Lung (tissue), 12 donors: ENCODE results near the gene HSP90AA1. TPM values are rescaled to one million over a fixed set of nuclear protein-coding genes. Genes with fewer than 3 reads are reported as not detected.

Experiments
- ATAC-seq: fragments of 200-7000 bp; cut with Tn5 transposase; one replicate; pipeline ENCODE4 v1.9.1; 2020; ENCODE audit warnings: moderate number of reproducible peaks; ENCODE audit not compliant: insufficient read depth, low FRiP score
- DNase-seq, 3 donors: peaks; one replicate each; pipeline ENCODE4 v3.0.0-alpha.2; 2013 to 2017
- H3K27ac ChIP-seq, 2 donors: one replicate each; pipeline ENCODE4 v1.5.1; 2013; ENCODE audit warnings: mild to moderate bottlenecking in 2 of 2, moderate library complexity in 2 of 2, control low read depth in 1 of 2, inconsistent platforms in 1 of 2, low read depth in 1 of 2, low read length in 1 of 2
- H3K27me3 ChIP-seq, 3 donors: one replicate each; pipeline ENCODE4 v1.5.1; 2013; ENCODE audit warnings: low read length in 2 of 3; ENCODE audit not compliant: control insufficient read depth in 3 of 3, insufficient read depth in 3 of 3
- H3K36me3 ChIP-seq, 4 donors: one replicate each; pipeline ENCODE4 v1.5.1; 2013; ENCODE audit warnings: low read length in 4 of 4, mild to moderate bottlenecking in 1 of 4, moderate library complexity in 1 of 4; ENCODE audit not compliant: control insufficient read depth in 4 of 4, insufficient read depth in 4 of 4
- H3K4me1 ChIP-seq, 5 donors: one replicate each; pipeline ENCODE4 v1.5.1; 2013; ENCODE audit warnings: low read length in 5 of 5, mild to moderate bottlenecking in 2 of 5, moderate library complexity in 1 of 5; ENCODE audit not compliant: control insufficient read depth in 5 of 5, insufficient read depth in 5 of 5
- H3K4me3 ChIP-seq: one replicate; pipeline ENCODE4 v1.5.1; 2013; ENCODE audit warnings: mild to moderate bottlenecking, control low read depth, moderate library complexity
- H3K9ac ChIP-seq, 2 donors: one replicate each; pipeline ENCODE4 v1.5.1; 2013; ENCODE audit warnings: low read length in 2 of 2, control low read depth in 1 of 2; ENCODE audit not compliant: insufficient read depth in 1 of 2
- H3K9me3 ChIP-seq, 4 donors: one replicate each; pipeline ENCODE4 v1.5.1; 2013; ENCODE audit warnings: low read length in 3 of 4, mild to moderate bottlenecking in 1 of 4, moderate library complexity in 1 of 4; ENCODE audit not compliant: control insufficient read depth in 4 of 4, insufficient read depth in 3 of 4
- CTCF ChIP-seq: IDR thresholded peaks from 2 replicates; pipeline ENCODE4 v1.5.1; 2012; ENCODE audit warnings: mild to moderate bottlenecking; ENCODE audit errors: control extremely low read depth, extremely low read depth
- WGBS, 2 donors: extraction: QIAGEN DNeasy Blood & Tissue Kit; methylation state at CpG; one replicate each; pipeline ENCODE4 v1.1.7; 2013; 5-methylcytosine and 5-hydroxymethylcytosine counted together
- polyA plus RNA-seq, 2 donors: library from polyadenylated mRNA; stranded (reverse); fragments of 200-250 nt; gene quantifications; one replicate each; pipeline ENCODE4 v1.2.1, GENCODE V29; 2013
- total RNA-seq, 2 donors: library from RNA; depleted of rRNA in 1 of 2; stranded (reverse); fragments of >200 nt in 1 of 2; gene quantifications; one replicate each; pipeline ENCODE4 v1.2.1, GENCODE V29; 2014 to 2021
- donor health status: control.
- donor health status: control.
- donor health status: Bipolar disorder and iron deficiency.
- donor health status: healthy.
- donor health status: DM: yes; HTN: yes; CAD: no.

Gene HSP90AA1
- total and polyA plus RNA-seq, 4 donors, result 187 to 1,106 (median 364) TPM

- H3K27ac ChIP-seq, result no peak overlapping the region
Observed at GRCh38 chr14:102049258-102050025, 37.4 kb downstream of the HSP90AA1 start.

GRCh38 chr14:102047808-102048540 lies 38.9 kb downstream of the HSP90AA1 start:
- ATAC-seq (no peak), DNase-seq (no peak)
- Histone ChIP-seq H3K9me3 (no peaks in the 10 kb centered on the region), H3K4me3 (no peak overlapping the region), H3K27ac (no peak overlapping the region), H3K36me3 (peaks cover 33 to 67% (median 40%) of the 10 kb centered on the region in 4 donors), H3K27me3 (no peaks in the 10 kb centered on the region), H3K4me1 (no peaks in the 10 kb centered on the region), H3K9ac (no peak overlapping the region)
- WGBS, 2 donors, result 96% methylated on average over 33 of the region's 33 CpGs
- no peak for TF ChIP-seq CTCF

More at GRCh38 chr14:102049258-102050025, 37.4 kb downstream of the HSP90AA1 start:
- DNase-seq (peak; percentile 37 to 47 (median 38)), ATAC-seq (no peak)
- H3K4me1 ChIP-seq, result no peaks in the 10 kb centered on the region
- peaks cover 26 to 60% (median 32%) of the 10 kb centered on the region in 4 donors for H3K36me3 ChIP-seq
- no peaks in the 10 kb centered on the region for H3K9me3 ChIP-seq
- H3K9ac ChIP-seq, result no peak overlapping the region
- no peak for TF ChIP-seq CTCF
- H3K4me3 ChIP-seq, result no peak overlapping the region
- 82 to 91% methylated on average over 25 of the region's 25 CpGs for WGBS, 2 donors
- no peaks in the 10 kb centered on the region for H3K27me3 ChIP-seq

GRCh38 chr14:102046337-102047278 lies 40.2 kb downstream of the HSP90AA1 start:
- Histone ChIP-seq H3K27ac (no peak overlapping the region), H3K9ac (no peak overlapping the region), H3K27me3 (no peaks in the 10 kb centered on the region), H3K4me3 (no peak overlapping the region), H3K9me3 (no peaks in the 10 kb centered on the region), H3K36me3 (peaks cover 44 to 70% (median 51%) of the 10 kb centered on the region in 4 donors), H3K4me1 (no peaks in the 10 kb centered on the region)
- DNase-seq (peak; percentile 80 to 85 (median 84)), ATAC-seq (peak; percentile 79)
- 57 to 77% methylated on average over 23 of the region's 23 CpGs for WGBS, 2 donors
- TF ChIP-seq CTCF, result peak; percentile 37
